ENCODE results near the gene FAM3D. TPM values are rescaled to one million over a fixed set of nuclear protein-coding genes. Genes with fewer than 3 reads are reported as not detected.

The FAM3D gene
- total RNA-seq, 1 donor from 2014 or later, result not detected

- H3K9me3 Mint-ChIP-seq (ENCODE audit: unreplicated experiment), result no peaks in the 10 kb centered on the region
- no peaks in the 10 kb centered on the region for H3K4me1 Mint-ChIP-seq (ENCODE audit: unreplicated experiment)
- no peaks in the 10 kb centered on the region for H3K36me3 Mint-ChIP-seq (ENCODE audit: low read depth, unreplicated experiment)
Measured at GRCh38 chr3:58603606-58604005, 63.0 kb downstream of the FAM3D start.

GRCh38 chr3:58597770-58598310 lies 68.7 kb downstream of the FAM3D start:
- no peaks in the 10 kb centered on the region for H3K9me3 Mint-ChIP-seq (ENCODE audit: unreplicated experiment)
- H3K27ac Mint-ChIP-seq (ENCODE audit: unreplicated experiment), result no peak overlapping the region
- no peaks in the 10 kb centered on the region for H3K27me3 Mint-ChIP-seq (ENCODE audit: unreplicated experiment)
- TF ChIP-seq CTCF (IDR thresholded peaks at IDR 0.05; ENCODE audit: unreplicated experiment), result no peak
- no peak for DNase-seq (ENCODE audit: low spot score)
- H3K4me3 Mint-ChIP-seq (ENCODE audit: unreplicated experiment), result no peak overlapping the region
- H3K36me3 Mint-ChIP-seq (ENCODE audit: low read depth, unreplicated experiment), result no peaks in the 10 kb centered on the region
- H3K4me1 Mint-ChIP-seq (ENCODE audit: unreplicated experiment), result no peaks in the 10 kb centered on the region

More at GRCh38 chr3:58603606-58604005, 63.0 kb downstream of the FAM3D start:
- no peak for TF ChIP-seq CTCF (IDR thresholded peaks at IDR 0.05; ENCODE audit: unreplicated experiment)
- H3K4me3 Mint-ChIP-seq (ENCODE audit: unreplicated experiment), result no peak overlapping the region
- no peaks in the 10 kb centered on the region for H3K27me3 Mint-ChIP-seq (ENCODE audit: unreplicated experiment)
- no peak overlapping the region for H3K27ac Mint-ChIP-seq (ENCODE audit: unreplicated experiment)
- no peak for DNase-seq (ENCODE audit: low spot score)

DNA sequence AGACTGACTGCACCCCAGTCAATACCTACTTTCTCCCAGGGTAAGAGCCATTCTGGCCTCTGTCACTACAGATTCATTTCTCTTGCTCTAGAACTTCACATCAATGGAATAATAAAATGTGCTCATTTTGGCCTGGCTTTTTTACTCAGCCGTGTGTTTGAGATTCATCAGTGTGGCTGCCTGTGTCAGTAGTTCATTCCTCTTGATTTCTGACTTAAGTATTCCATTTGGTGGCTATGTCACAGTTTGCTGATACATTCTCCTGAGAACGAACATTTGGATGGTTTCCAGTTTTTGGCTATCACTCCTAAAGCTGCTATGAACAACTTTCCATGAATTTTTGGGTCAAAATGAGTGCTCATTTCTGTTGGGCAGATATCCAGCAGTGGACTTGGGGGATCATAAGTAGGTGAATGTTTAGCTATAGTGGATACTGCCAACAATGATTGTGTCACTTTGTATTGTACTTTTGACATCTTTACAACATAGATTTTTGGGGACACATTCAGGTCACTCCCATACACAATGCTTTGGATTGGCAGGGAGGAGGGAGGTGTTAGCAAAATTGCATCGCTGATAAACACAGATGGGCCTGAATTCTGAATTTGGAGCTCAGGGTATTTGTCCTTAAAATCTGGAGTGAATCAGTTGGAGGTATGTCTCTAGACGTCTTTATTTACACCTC lies 69.6 kb downstream of the FAM3D start:
- no peak for TF ChIP-seq CTCF (IDR thresholded peaks at IDR 0.05; ENCODE audit: unreplicated experiment)
- H3K27ac Mint-ChIP-seq (ENCODE audit: unreplicated experiment), result no peak overlapping the region
- no peaks in the 10 kb centered on the region for H3K9me3 Mint-ChIP-seq (ENCODE audit: unreplicated experiment)
- DNase-seq (ENCODE audit: low spot score), result no peak
- no peaks in the 10 kb centered on the region for H3K4me1 Mint-ChIP-seq (ENCODE audit: unreplicated experiment)
- no peak overlapping the region for H3K4me3 Mint-ChIP-seq (ENCODE audit: unreplicated experiment)
- H3K36me3 Mint-ChIP-seq (ENCODE audit: low read depth, unreplicated experiment), result no peaks in the 10 kb centered on the region
- H3K27me3 Mint-ChIP-seq (ENCODE audit: unreplicated experiment), result no peaks in the 10 kb centered on the region

DNA sequence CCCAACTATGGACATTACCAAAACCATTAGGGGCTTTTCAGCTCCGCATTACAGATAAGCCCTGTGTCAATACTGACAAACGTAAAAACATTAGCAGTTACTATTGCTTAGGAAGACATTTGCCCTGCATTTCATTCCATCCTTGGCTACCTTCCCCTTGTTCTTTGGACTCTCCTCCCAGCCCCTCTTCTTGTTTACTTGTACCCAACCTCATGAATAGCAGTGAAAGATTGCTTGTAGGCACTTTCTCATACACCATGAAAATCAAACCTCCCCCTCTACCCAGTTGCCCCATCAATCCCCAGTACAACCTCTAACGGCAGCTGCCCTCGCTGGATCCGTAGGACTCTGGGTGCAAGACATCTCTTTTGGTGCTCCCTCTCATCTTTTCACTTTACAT lies 72.5 kb downstream of the FAM3D start:
- H3K36me3 Mint-ChIP-seq (ENCODE audit: low read depth, unreplicated experiment), result no peaks in the 10 kb centered on the region
- H3K4me1 Mint-ChIP-seq (ENCODE audit: unreplicated experiment), result no peaks in the 10 kb centered on the region
- H3K27me3 Mint-ChIP-seq (ENCODE audit: unreplicated experiment), result peaks cover 2% of the 10 kb centered on the region
- no peak for TF ChIP-seq CTCF (IDR thresholded peaks at IDR 0.05; ENCODE audit: unreplicated experiment)
- DNase-seq (ENCODE audit: low spot score), result no peak
- H3K27ac Mint-ChIP-seq (ENCODE audit: unreplicated experiment), result no peak overlapping the region
- H3K4me3 Mint-ChIP-seq (ENCODE audit: unreplicated experiment), result no peak overlapping the region
- H3K9me3 Mint-ChIP-seq (ENCODE audit: unreplicated experiment), result no peaks in the 10 kb centered on the region
